DND-41 (cell line): ENCODE results near the gene ALDH1A2.

ENCODE experiments used
- ATAC-seq: fragments of 200-7000 bp; cut with Tn5 transposase; 3 replicates; pipeline ENCODE4 v1.9.1; 2021; ENCODE audit warnings: low read depth; ENCODE audit not compliant: insufficient read depth
- DNase-seq: peaks from one replicate; pipeline ENCODE4 v3.0.0-alpha.2; 2020
- H2AFZ ChIP-seq: 2 replicates; pipeline ENCODE4 v1.6.0; 2012; ENCODE audit warnings: low read depth, low read length
- H3K27ac ChIP-seq: 2 replicates; pipeline ENCODE4 v1.5.1; 2012; ENCODE audit warnings: low read length, inconsistent platforms
- H3K27me3 ChIP-seq: fragments of 200-600 bp; sonication (generic); 2 replicates; pipeline ENCODE4 v1.6.0; 2012; ENCODE audit warnings: low read length, mild to moderate bottlenecking, inconsistent platforms; ENCODE audit not compliant: insufficient read depth, poor library complexity
- H3K36me3 ChIP-seq: 2 replicates; pipeline ENCODE4 v1.5.1; 2012; ENCODE audit warnings: low read length, inconsistent platforms; ENCODE audit not compliant: insufficient read depth
- H3K4me1 ChIP-seq: 2 replicates; pipeline ENCODE4 v1.5.1; 2012; ENCODE audit warnings: mild to moderate bottlenecking, low read length; ENCODE audit not compliant: insufficient read depth
- H3K4me2 ChIP-seq: 2 replicates; pipeline ENCODE4 v1.6.0; 2012; ENCODE audit warnings: mild to moderate bottlenecking, moderate library complexity, low read length, inconsistent platforms; ENCODE audit not compliant: insufficient read depth
- H3K4me3 ChIP-seq, 2 experiments: fragments of 200-600 bp in 1 of 2; shearing (Covaris generic) in 1 of 2; 2 replicates each; pipeline ENCODE4 v1.5.1; 2012 to 2016; ENCODE audit warnings: inconsistent platforms in 2 of 2, low read length in 2 of 2, mild to moderate bottlenecking in 2 of 2, low read depth in 1 of 2, moderate library complexity in 1 of 2
- H3K79me2 ChIP-seq: 2 replicates; pipeline ENCODE4 v1.6.0; 2012; ENCODE audit warnings: low read length, inconsistent platforms; ENCODE audit not compliant: insufficient read depth
- H3K9ac ChIP-seq: 2 replicates; pipeline ENCODE4 v1.6.0; 2012; ENCODE audit warnings: low read depth, mild to moderate bottlenecking, inconsistent platforms, low read length, moderate library complexity
- H3K9me3 ChIP-seq: 2 replicates; pipeline ENCODE4 v1.5.1; 2012; ENCODE audit warnings: low read length, moderate library complexity, mild to moderate bottlenecking, inconsistent platforms; ENCODE audit not compliant: insufficient read depth, severe bottlenecking
- H4K20me1 ChIP-seq: 2 replicates; pipeline ENCODE4 v1.6.0; 2012; ENCODE audit warnings: low read length; ENCODE audit not compliant: insufficient read depth
- EZH2 ChIP-seq: IDR thresholded peaks from 3 replicates; pipeline ENCODE4 v1.6.1; 2012; ENCODE audit warnings: borderline replicate concordance, low read depth, mild to moderate bottlenecking, moderate library complexity, low read length, inconsistent platforms; ENCODE audit not compliant: severe bottlenecking
- TF ChIP-seq, protein P1 (sequence below): IDR thresholded peaks from 2 replicates; pipeline ENCODE4 v1.5.1; 2012; ENCODE audit warnings: borderline replicate concordance, low read length, moderate library complexity, mild to moderate bottlenecking; ENCODE audit not compliant: poor library complexity, severe bottlenecking; ENCODE audit errors: extremely low read depth

ALDH1A2 gene

DNA sequence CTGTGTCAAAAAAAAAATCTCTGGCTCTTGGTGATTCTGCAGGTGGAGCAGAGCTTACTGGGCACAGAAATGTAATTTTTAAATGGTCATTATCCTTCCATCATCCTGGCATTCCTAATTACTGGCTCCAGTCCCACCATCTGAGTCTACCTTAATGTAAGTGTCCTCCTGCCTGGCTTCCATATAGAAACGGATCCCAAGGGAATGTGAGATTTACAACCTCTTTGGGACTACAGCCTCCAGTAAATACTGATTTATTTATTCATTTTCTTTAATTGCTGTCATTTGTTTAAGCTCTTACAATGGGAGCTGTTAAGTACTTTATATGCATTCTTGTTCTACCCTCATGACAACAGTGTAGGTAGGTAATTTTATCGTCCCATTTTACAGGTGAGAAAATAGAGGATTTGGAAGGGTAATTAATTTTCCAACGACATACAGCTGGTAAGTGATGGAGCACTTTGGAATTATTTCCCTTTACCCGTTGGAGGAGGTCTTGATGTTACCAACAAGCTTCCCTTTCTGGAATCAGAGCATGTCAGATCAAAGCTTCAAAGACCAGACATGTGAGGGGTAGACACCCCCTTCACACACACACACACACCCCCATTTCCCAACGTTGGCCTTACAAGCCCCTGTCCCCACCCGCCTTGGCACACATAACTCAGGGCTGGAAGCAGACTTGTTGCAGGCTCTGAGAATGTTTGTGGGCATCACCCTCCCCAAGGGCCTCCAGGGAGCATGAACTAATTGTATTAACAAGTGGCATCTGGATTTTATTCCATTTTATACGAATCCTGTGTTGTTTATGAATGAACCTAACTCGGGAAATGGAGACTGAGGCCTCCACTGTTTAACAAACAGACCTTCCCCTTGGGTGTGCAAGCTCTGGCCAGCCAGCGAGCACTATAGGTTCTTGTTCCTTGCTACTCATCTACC lies 116.9 kb downstream of the ALDH1A2 start:
- no peaks in the 10 kb centered on the region for H3K4me1 ChIP-seq
- H2AFZ ChIP-seq: no peak overlapping the region
- H3K79me2 ChIP-seq: no peaks in the 10 kb centered on the region
- TF ChIP-seq, protein P1, sequence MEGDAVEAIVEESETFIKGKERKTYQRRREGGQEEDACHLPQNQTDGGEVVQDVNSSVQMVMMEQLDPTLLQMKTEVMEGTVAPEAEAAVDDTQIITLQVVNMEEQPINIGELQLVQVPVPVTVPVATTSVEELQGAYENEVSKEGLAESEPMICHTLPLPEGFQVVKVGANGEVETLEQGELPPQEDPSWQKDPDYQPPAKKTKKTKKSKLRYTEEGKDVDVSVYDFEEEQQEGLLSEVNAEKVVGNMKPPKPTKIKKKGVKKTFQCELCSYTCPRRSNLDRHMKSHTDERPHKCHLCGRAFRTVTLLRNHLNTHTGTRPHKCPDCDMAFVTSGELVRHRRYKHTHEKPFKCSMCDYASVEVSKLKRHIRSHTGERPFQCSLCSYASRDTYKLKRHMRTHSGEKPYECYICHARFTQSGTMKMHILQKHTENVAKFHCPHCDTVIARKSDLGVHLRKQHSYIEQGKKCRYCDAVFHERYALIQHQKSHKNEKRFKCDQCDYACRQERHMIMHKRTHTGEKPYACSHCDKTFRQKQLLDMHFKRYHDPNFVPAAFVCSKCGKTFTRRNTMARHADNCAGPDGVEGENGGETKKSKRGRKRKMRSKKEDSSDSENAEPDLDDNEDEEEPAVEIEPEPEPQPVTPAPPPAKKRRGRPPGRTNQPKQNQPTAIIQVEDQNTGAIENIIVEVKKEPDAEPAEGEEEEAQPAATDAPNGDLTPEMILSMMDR: no peak
- TF ChIP-seq EZH2: no peak
- H3K9ac ChIP-seq: no peak overlapping the region
- no peaks in the 10 kb centered on the region for H3K36me3 ChIP-seq
- no peak for ATAC-seq
- no peak overlapping the region for H3K4me3 ChIP-seq
- no peak overlapping the region for H3K27ac ChIP-seq
- H3K27me3 ChIP-seq: peaks cover 15% of the 10 kb centered on the region
- no peak overlapping the region for H3K4me2 ChIP-seq
- H3K9me3 ChIP-seq: no peaks in the 10 kb centered on the region
- DNase-seq: no peak
- H4K20me1 ChIP-seq: no peaks in the 10 kb centered on the region

DNA sequence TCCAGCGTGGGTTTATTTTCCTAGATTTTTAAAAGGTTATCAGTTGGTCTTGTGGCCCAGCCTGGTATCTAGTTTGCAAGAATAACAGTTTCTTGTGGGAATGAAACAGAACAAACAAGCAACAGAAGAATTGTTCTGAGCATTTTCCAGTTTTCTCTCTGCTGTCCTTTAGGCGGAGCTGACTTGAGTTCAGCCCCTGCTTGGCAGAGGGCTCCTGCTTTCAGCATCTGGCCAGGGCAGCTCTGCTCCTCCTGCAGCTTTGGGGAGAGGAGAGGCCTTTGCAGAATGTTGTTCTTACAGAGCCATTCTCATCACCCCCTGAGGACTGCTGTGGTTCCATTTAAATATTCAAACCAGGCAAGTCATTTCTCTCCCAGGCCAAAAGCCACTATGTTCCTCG lies 117.7 kb downstream of the ALDH1A2 start:
- no peaks in the 10 kb centered on the region for H3K36me3 ChIP-seq
- H3K27me3 ChIP-seq: peaks cover 16% of the 10 kb centered on the region
- H3K27ac ChIP-seq: no peak overlapping the region
- no peak overlapping the region for H3K9ac ChIP-seq
- H4K20me1 ChIP-seq: no peaks in the 10 kb centered on the region
- no peak for DNase-seq
- H2AFZ ChIP-seq: no peak overlapping the region
- H3K9me3 ChIP-seq: no peaks in the 10 kb centered on the region
- H3K4me3 ChIP-seq: no peak overlapping the region
- H3K4me2 ChIP-seq: no peak overlapping the region
- H3K79me2 ChIP-seq: no peaks in the 10 kb centered on the region
- TF ChIP-seq EZH2: no peak
- TF ChIP-seq, protein P1: no peak
- H3K4me1 ChIP-seq: no peaks in the 10 kb centered on the region
- ATAC-seq: no peak

DNA sequence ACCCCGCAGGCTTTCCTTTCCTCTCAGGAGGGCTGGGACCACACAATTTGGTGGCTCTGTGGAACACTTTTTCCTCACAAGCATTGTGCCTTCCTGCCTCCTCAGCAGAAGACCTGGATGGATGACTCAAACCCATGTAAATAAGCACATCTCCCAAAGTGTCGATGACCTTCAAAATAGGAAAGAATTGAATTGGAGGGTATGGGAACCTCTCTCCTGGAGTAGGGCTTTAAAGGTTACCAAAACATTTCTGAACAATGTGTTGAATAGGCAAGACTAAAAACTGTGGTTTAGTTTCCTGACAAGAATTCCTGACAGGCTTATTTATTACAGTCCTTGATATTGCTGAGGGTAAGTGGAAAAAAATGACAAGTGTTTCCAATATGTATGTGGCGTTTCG lies 118.2 kb downstream of the ALDH1A2 start:
- Histone ChIP-seq H3K27me3 (peaks cover 16% of the 10 kb centered on the region), H3K4me2 (no peak overlapping the region), H3K79me2 (no peaks in the 10 kb centered on the region), H3K9me3 (no peaks in the 10 kb centered on the region), H4K20me1 (no peaks in the 10 kb centered on the region), H3K9ac (no peak overlapping the region), H2AFZ (no peak overlapping the region), H3K4me1 (no peaks in the 10 kb centered on the region), H3K27ac (no peak overlapping the region), H3K36me3 (no peaks in the 10 kb centered on the region), H3K4me3 (no peak overlapping the region)
- DNase-seq (no peak), ATAC-seq (no peak)
- TF ChIP-seq, protein P1: no peak
- no peak for TF ChIP-seq EZH2
